GM18951 (cell line): ENCODE measurements around the gene PCDHGC5.
A peak's percentile ranks its signal among the peaks of the same experiment; 100 is the strongest.

Experiments used
- POLR2A ChIP-seq: IDR thresholded peaks from 4 replicates; pipeline ENCODE4 v1.6.1; 2011; ENCODE audit warnings: mild to moderate bottlenecking; ENCODE audit not compliant: insufficient read length, insufficient read depth; ENCODE audit errors: extremely low read depth
- in situ Hi-C: fragments of 300-500 bp; cut with MboI; formaldehyde crosslinking; loops from one replicate; pipeline ENCODE4 v1.12.0; 2022; ENCODE audit warnings: low sequenced_read_pairs, mixed read lengths, inconsistent platforms; ENCODE audit not compliant: unreplicated experiment

The PCDHGC5 gene

GRCh38 chr5:141511771-141512325 is 23.0 kb downstream of the PCDHGC5 start:
- in situ Hi-C loops, result no loop called here
- TF ChIP-seq POLR2A, result no peak

- no peak for TF ChIP-seq POLR2A
Observed at GRCh38 chr5:141512390-141512910, 23.6 kb downstream of the PCDHGC5 start.

GRCh38 chr5:141512911-141513626 is 24.2 kb downstream of the PCDHGC5 start:
- peak; percentile 13 for TF ChIP-seq POLR2A
- in situ Hi-C loops, result no loop called here

More at GRCh38 chr5:141512390-141512910, 23.6 kb downstream of the PCDHGC5 start:
- in situ Hi-C loops, result no loop called here

- in situ Hi-C loops, result no loop called here
- no peak for TF ChIP-seq POLR2A
Observed at GRCh38 chr5:141513627-141514329, 24.9 kb downstream of the PCDHGC5 start.

- TF ChIP-seq POLR2A, result no peak
- in situ Hi-C loops, result no loop called here
Observed at GRCh38 chr5:141514330-141515133, 25.7 kb downstream of the PCDHGC5 start.

GRCh38 chr5:141515141-141515540 is 26.3 kb downstream of the PCDHGC5 start:
- in situ Hi-C loops, result no loop called here
- TF ChIP-seq POLR2A, result no peak

GRCh38 chr5:141515946-141516671 is 27.2 kb downstream of the PCDHGC5 start:
- TF ChIP-seq POLR2A, result no peak
- in situ Hi-C loops, result no loop called here

- in situ Hi-C loops, result no loop called here
- TF ChIP-seq POLR2A, result no peak
Observed at GRCh38 chr5:141516672-141517025, 27.8 kb downstream of the PCDHGC5 start.

- in situ Hi-C loops, result no loop called here
- TF ChIP-seq POLR2A, result no peak
Observed at GRCh38 chr5:141517312-141517711, 28.4 kb downstream of the PCDHGC5 start.

- in situ Hi-C loops, result no loop called here
- no peak for TF ChIP-seq POLR2A
Observed at GRCh38 chr5:141517880-141518617, 29.2 kb downstream of the PCDHGC5 start.

GRCh38 chr5:141518618-141519015 is 29.7 kb downstream of the PCDHGC5 start:
- TF ChIP-seq POLR2A, result no peak
- in situ Hi-C loops, result no loop called here

- TF ChIP-seq POLR2A, result no peak
- in situ Hi-C loops, result no loop called here
Observed at GRCh38 chr5:141519605-141520565, 31.0 kb downstream of the PCDHGC5 start.
